GM21447 (cell line): Measurements from ENCODE around the gene JMY.
"Not testable (repeated sequence)": the region's sequence is repeated elsewhere in the genome, so short reads cannot be mapped to it uniquely, and the experiment has no call there.

Experiments used
- ATAC-seq: cut with Tn5 transposase; IDR thresholded peaks from one replicate; pipeline ENCODE4 v1.9.1; 2021; ENCODE audit not compliant: unreplicated experiment

Gene JMY

GRCh38 chr5:79236970-79237739 lies 1.2 kb downstream of the JMY start:
- ATAC-seq = peak; percentile 41

GRCh38 chr5:79237740-79238560 lies 2.0 kb downstream of the JMY start:
- no peak for ATAC-seq

GRCh38 chr5:79240561-79240960 lies 4.6 kb downstream of the JMY start:
- ATAC-seq = no peak

GRCh38 chr5:79241535-79241979 lies 5.6 kb downstream of the JMY start:
- no peak for ATAC-seq

- no peak for ATAC-seq
Observed at GRCh38 chr5:79242242-79243039, 6.5 kb downstream of the JMY start.

GRCh38 chr5:79243224-79243623 lies 7.3 kb downstream of the JMY start:
- no peak for ATAC-seq

GRCh38 chr5:79254067-79254466 lies 18.1 kb downstream of the JMY start:
- ATAC-seq = not testable (repeated sequence)

GRCh38 chr5:79255786-79256557 lies 20.0 kb downstream of the JMY start:
- ATAC-seq = peak; percentile 72

GRCh38 chr5:79256563-79256962 lies 20.6 kb downstream of the JMY start:
- ATAC-seq = no peak

- no peak for ATAC-seq
Observed at GRCh38 chr5:79257314-79257713, 21.4 kb downstream of the JMY start.

- no peak for ATAC-seq
Observed at GRCh38 chr5:79258801-79259200, 22.9 kb downstream of the JMY start.

GRCh38 chr5:79259383-79259782 lies 23.5 kb downstream of the JMY start:
- no peak for ATAC-seq

- no peak for ATAC-seq
Observed at GRCh38 chr5:79259810-79260209, 23.9 kb downstream of the JMY start.

- no peak for ATAC-seq
Observed at GRCh38 chr5:79261897-79262296, 26.0 kb downstream of the JMY start.

- ATAC-seq = no peak
Observed at GRCh38 chr5:79263290-79263689, 27.4 kb downstream of the JMY start.

- ATAC-seq = no peak
Observed at GRCh38 chr5:79267180-79267579, 31.2 kb downstream of the JMY start.

GRCh38 chr5:79269733-79270166 lies 33.8 kb downstream of the JMY start:
- ATAC-seq = no peak

GRCh38 chr5:79273341-79273740 lies 37.4 kb downstream of the JMY start:
- no peak for ATAC-seq

- no peak for ATAC-seq
Observed at GRCh38 chr5:79284846-79285245, 48.9 kb downstream of the JMY start.

GRCh38 chr5:79285285-79285684 lies 49.4 kb downstream of the JMY start:
- ATAC-seq = no peak

- no peak for ATAC-seq
Observed at GRCh38 chr5:79285833-79286232, 49.9 kb downstream of the JMY start.
